ENCODE measurements around the gene TROAP.

The TROAP gene

DNA sequence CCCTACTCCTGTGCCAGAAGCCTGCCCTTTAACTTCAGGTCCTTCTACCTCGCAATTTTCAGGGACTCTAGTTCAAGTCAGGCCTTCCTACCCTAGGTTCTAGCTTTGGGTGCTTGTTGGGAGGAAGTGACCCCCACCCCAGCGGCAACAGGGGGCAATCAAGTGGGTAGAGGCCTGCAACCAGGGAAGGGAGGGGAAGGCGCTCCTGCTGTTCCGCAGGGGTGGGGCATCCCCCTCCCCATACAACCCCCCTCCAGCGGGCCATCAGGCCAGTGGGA lies 28.3 kb upstream of the TROAP start:
- ChIA-PET POLR2A (interaction anchor here (1.1 to 5.8 kb wide), 6 partner anchors 28 to 164 kb away, joined by 4 to 68 read pairs (median 8); partner anchors contain the start of genes SPATS2, TROAP and TUBA1B), CTCF (interaction anchor here (0.6 to 3.7 kb wide), 9 partner anchors 9 to 442 kb away, joined by 3 to 34 read pairs (median 3); partner anchors contain the start of gene TROAP)
- DNase-seq (ENCODE audit: extremely low spot score) = no peak
- TF ChIP-seq ZNF384 (IDR thresholded peaks at IDR 0.05) = no peak

DNA sequence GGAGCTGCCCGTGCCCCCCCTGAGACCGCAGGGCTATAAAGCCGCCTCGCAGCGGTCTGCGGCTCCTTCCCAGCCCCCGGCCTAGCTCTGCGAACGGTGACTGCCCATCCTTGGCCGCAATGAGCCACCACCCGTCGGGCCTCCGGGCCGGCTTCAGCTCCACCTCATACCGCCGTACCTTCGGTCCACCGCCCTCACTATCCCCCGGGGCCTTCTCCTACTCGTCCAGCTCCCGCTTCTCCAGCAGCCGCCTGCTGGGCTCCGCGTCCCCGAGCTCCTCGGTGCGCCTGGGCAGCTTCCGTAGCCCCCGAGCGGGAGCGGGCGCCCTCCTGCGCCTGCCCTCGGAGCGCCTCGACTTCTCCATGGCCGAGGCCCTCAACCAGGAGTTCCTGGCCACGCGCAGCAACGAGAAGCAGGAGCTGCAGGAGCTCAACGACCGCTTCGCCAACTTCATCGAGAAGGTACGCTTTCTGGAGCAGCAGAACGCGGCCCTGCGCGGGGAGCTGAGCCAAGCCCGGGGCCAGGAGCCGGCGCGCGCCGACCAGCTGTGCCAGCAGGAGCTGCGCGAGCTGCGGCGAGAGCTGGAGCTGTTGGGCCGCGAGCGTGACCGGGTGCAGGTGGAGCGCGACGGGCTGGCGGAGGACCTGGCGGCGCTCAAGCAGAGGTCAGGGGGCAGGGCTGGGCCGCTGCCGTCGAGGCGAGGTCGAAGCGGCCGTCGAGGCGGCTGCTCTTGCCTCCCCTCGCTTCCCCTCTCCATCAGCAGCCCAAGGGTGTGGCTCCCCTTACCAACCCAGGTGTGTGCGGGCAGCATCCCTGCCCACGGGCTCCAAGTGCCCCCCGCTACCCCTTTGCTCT lies 27.7 kb upstream of the TROAP start, which contains the start of gene PRPH:
Gene PRPH, plus strand, starts transcription at position 66 of the 855 bp plus-strand sequence. Its CDS starts 54 bp downstream, at position 120.
- POLR2A ChIA-PET = interaction anchor here (1.1 to 5.8 kb wide), 7 partner anchors 9 to 164 kb away, joined by 3 to 68 read pairs (median 6); partner anchors contain the start of genes SPATS2, TROAP and TUBA1B
- CTCF ChIA-PET = interaction anchor here (0.6 to 3.7 kb wide), 11 partner anchors 9 to 443 kb away, joined by 3 to 34 read pairs (median 3); partner anchors contain the start of genes DNAJC22 and TROAP
- no peak for DNase-seq (ENCODE audit: extremely low spot score)
- no peak for TF ChIP-seq FOXK2 (IDR thresholded peaks at IDR 0.05)
- TF ChIP-seq ELF4 (IDR thresholded peaks at IDR 0.05) = no peak
- TF ChIP-seq TARDBP (IDR thresholded peaks at IDR 0.05) = no peak
- no peak for TF ChIP-seq NFRKB (IDR thresholded peaks at IDR 0.05)
- no peak for TF ChIP-seq PKNOX1 (IDR thresholded peaks at IDR 0.05)
- TF ChIP-seq FOXM1 (IDR thresholded peaks at IDR 0.05; ENCODE audit: borderline replicate concordance) = no peak
- no peak for TF ChIP-seq L3MBTL2 (conservative IDR thresholded peaks at IDR 0.05)
- TF ChIP-seq ARNT (IDR thresholded peaks at IDR 0.05) = no peak
- TF ChIP-seq FOXA1 (IDR thresholded peaks at IDR 0.05) = no peak
- TF ChIP-seq BHLHE40 (IDR thresholded peaks at IDR 0.05; ENCODE audit: borderline replicate concordance) = no peak
- no peak for TF ChIP-seq HDGF (IDR thresholded peaks at IDR 0.05; ENCODE audit: borderline replicate concordance)
- TF ChIP-seq SUZ12 (IDR thresholded peaks at IDR 0.05) = no peak

DNA sequence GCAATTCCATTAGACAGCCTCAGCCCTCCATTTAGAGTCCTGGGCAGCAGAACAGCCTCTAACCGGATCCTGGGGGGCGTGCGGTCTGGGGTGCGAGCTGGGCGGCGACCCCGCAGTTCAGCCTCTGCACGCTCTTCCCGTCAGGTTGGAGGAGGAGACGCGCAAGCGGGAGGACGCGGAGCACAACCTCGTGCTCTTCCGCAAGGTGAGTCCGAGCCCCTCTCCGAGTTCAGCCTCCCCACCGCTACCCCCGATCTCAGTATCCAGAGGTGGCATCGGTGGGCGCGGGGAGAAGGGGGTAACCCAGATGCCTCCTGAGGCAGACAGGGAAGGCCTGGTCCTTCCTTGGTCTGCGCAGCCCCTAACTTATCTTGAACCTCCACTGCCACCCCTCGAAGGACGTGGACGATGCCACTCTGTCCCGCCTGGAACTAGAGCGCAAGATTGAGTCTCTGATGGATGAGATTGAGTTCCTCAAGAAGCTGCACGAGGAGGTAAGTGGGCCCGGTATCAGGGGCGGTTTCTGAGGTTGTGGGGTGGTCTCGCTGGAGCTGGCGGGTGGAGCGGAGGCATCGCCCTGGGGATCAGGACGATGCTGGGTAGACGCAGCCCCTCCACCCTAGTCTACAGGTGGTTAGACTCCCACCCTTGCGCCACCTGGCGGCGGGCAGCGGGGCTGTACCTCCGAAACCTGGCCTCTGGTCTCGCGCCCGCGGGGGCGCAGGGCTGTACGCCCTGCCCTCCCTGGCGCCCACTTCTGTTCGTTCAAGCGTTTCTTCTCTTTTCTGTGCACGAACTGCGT lies 26.8 kb upstream of the TROAP start:
- DNase-seq (ENCODE audit: extremely low spot score) = peak; percentile 88
- CTCF ChIA-PET = interaction anchor here (0.8 to 3.7 kb wide), 11 partner anchors 8 to 62 kb away, joined by 3 to 34 read pairs (median 6); partner anchors contain the start of genes DNAJC22 and TROAP
- no peak for TF ChIP-seq FOXA1 (IDR thresholded peaks at IDR 0.05)
- peak; percentile 50 for TF ChIP-seq CTBP1 (IDR thresholded peaks at IDR 0.05; ENCODE audit: borderline replicate concordance)
- POLR2A ChIA-PET = interaction anchor here (1.3 to 5.8 kb wide), 5 partner anchors 8 to 71 kb away, joined by 3 to 68 read pairs (median 10); partner anchors contain the start of genes SPATS2 and TROAP

DNA sequence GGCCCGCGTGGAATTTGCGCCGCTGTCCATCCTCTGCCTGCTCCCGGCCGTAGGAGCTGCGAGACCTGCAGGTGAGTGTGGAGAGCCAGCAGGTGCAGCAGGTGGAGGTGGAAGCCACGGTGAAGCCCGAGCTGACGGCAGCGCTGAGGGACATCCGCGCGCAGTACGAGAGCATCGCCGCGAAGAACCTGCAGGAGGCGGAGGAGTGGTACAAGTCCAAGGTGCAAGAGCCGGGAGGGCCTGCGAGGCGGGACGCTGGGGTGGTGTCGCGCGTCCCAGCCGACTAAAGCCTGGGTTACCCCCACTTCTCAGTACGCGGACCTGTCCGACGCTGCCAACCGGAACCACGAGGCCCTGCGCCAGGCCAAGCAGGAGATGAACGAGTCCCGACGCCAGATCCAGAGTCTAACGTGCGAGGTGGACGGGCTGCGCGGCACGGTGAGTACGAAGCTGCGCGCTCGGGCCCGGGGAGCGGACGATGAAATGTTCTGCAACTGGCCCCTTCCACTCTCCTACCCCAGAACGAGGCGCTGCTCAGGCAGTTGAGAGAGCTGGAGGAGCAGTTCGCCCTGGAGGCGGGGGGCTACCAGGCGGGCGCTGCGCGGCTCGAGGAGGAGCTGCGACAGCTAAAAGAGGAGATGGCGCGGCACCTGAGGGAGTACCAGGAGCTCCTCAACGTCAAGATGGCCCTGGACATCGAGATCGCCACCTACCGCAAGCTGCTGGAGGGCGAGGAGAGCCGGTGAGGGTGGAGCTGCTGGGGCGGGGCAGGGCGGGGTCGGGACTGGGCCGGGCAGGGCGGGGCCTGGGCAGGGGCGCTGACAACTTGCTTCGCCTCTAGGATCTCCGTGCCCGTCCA lies 26.0 kb upstream of the TROAP start:
- ChIA-PET CTCF (interaction anchor here (0.5 to 3.7 kb wide), 15 partner anchors 9 to 560 kb away, joined by 3 to 34 read pairs (median 5); partner anchors contain the start of gene TROAP), POLR2A (interaction anchor here (0.6 to 5.8 kb wide), 10 partner anchors 8 to 109 kb away, joined by 3 to 68 read pairs (median 5); partner anchors contain the start of genes DNAJC22, SPATS2 and TROAP)
- peak; percentile 83 for DNase-seq (ENCODE audit: extremely low spot score)
- TF ChIP-seq TARDBP (IDR thresholded peaks at IDR 0.05) (no peak), SUZ12 (IDR thresholded peaks at IDR 0.05) (no peak), HDGF (IDR thresholded peaks at IDR 0.05; ENCODE audit: borderline replicate concordance) (no peak), L3MBTL2 (conservative IDR thresholded peaks at IDR 0.05) (peak; percentile 83), PKNOX1 (IDR thresholded peaks at IDR 0.05) (no peak)

DNA sequence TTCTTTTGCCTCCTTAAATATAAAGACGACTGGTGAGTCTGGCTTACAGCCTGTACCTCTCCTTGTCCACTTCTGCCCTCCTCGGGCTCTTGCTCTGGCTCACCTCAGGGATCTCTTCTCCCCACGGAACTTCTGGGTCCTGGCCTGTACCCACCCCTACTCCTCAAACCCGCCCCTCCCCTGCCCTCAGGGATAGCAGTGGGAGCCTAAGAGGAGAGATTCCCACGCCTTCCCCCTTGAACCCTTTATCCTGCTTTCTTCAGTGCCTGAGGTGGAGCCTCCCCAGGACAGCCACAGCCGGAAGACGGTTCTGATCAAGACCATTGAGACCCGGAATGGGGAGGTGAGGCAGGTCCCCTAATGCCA lies 25.4 kb upstream of the TROAP start:
- ChIA-PET CTCF (interaction anchor here (0.5 to 3.7 kb wide), 13 partner anchors 10 to 561 kb away, joined by 3 to 34 read pairs (median 6); partner anchors contain the start of gene TROAP), POLR2A (interaction anchor here (0.6 to 5.8 kb wide), 10 partner anchors 9 to 110 kb away, joined by 3 to 68 read pairs (median 5); partner anchors contain the start of genes DNAJC22, SPATS2 and TROAP)

More for the DNA sequence above, 25.4 kb upstream of the TROAP start:
- no peak for DNase-seq (ENCODE audit: extremely low spot score)
- no peak for TF ChIP-seq ZNF384 (IDR thresholded peaks at IDR 0.05)
- no peak for TF ChIP-seq CTBP1 (IDR thresholded peaks at IDR 0.05; ENCODE audit: borderline replicate concordance)
- TF ChIP-seq ARNT (IDR thresholded peaks at IDR 0.05) = no peak
- TF ChIP-seq L3MBTL2 (conservative IDR thresholded peaks at IDR 0.05) = no peak
- no peak for TF ChIP-seq HDGF (IDR thresholded peaks at IDR 0.05; ENCODE audit: borderline replicate concordance)
- no peak for TF ChIP-seq SP1 (IDR thresholded peaks at IDR 0.05)
- TF ChIP-seq NFRKB (IDR thresholded peaks at IDR 0.05) = no peak
- TF ChIP-seq FOXM1 (IDR thresholded peaks at IDR 0.05; ENCODE audit: borderline replicate concordance) = no peak
- TF ChIP-seq SUZ12 (IDR thresholded peaks at IDR 0.05) = no peak
- no peak for TF ChIP-seq BHLHE40 (IDR thresholded peaks at IDR 0.05; ENCODE audit: borderline replicate concordance)
- no peak for TF ChIP-seq PKNOX1 (IDR thresholded peaks at IDR 0.05)
- TF ChIP-seq TARDBP (IDR thresholded peaks at IDR 0.05) = no peak
- no peak for TF ChIP-seq LEF1 (IDR thresholded peaks at IDR 0.05; ENCODE audit: borderline replicate concordance)
- no peak for TF ChIP-seq FOXA1 (IDR thresholded peaks at IDR 0.05)
- TF ChIP-seq FOXK2 (IDR thresholded peaks at IDR 0.05) = no peak
- no peak for TF ChIP-seq ELF4 (IDR thresholded peaks at IDR 0.05)
